ENCODE measurements around the gene TNIK. TPM values are rescaled to one million over a fixed set of nuclear protein-coding genes. Genes with fewer than 3 reads are reported as not detected.

The TNIK gene
- total and polyA plus RNA-seq, 2 of the 13 experiments (the other 11 are each of a cell fraction or from before 2014, with no cell fraction given): 0.15 to 0.22 TPM

DNA sequence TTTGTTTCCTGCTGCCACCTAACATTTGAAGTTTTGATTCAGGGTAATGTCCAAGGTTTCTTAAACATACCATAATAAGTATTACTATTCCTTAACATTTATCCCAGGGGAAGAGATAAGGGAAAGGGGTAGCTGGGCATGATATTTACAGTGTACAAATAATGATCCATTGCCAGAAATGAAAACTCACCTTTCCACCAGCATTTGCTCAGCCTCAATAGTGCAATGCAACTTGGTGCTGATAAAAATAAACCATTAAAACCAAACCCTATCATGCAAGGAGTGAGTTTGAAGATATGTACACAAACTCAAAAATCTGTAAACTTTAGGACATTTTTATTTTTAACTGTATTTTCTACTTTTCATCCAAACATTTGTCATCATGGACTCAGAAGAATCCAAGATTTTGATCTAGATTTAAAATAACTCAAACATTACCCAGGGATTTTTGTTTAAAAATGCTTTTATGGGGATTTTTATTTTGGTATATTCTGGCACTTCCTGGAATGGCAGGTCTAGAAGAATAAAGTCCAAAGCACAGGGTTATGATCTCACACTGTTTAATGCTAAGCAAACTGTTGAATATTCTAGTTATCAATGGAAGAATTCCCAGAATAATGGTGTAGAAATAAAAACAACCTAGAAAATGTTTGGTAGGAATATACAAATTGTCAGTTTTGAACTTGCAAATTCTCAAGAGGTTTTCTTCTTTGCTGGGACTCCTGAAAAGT lies 401.2 kb downstream of the TNIK start:
- H3K27me3 ChIP-seq (ENCODE audit: control insufficient read depth in 1 of 2, insufficient read depth in 2 of 2, low read length in 2 of 2): no peaks in the 10 kb centered on the region
- no peak for DNase-seq (ENCODE audit: low spot score)
- H3K27ac ChIP-seq (ENCODE audit: extremely low read length, insufficient read depth, low read length): no peak overlapping the region
- H3K79me2 ChIP-seq (ENCODE audit: insufficient read depth, low read length): no peaks in the 10 kb centered on the region
- no peak for FAIRE-seq
- H3K9me3 ChIP-seq (ENCODE audit: low read length): no peaks in the 10 kb centered on the region
- in situ Hi-C loops (cut with HindIII; ENCODE audit: extremely low pct_ligation_motif_present, low pct_unique_long_range_greater_than_20kb) (no loop called here), intact Hi-C loops (cut with micrococcal nuclease; ENCODE audit: unreplicated experiment) (loop anchor here (5.0 kb wide), 1 partner anchor 33 kb away; no protein-coding TSS in a partner anchor)
- no peaks in the 10 kb centered on the region for H4K20me1 ChIP-seq (ENCODE audit: insufficient read depth, low read length)
- ChIA-PET POLR2A (no interaction called here), CTCF (ENCODE audit: low intra/inter-chr PET ratio, low total read pairs) (no interaction called here)
- H2AFZ ChIP-seq (ENCODE audit: low read length): no peak overlapping the region
- no peak overlapping the region for H3K4me2 ChIP-seq (ENCODE audit: low read depth, low read length)
- no peak for TF ChIP-seq ATM (IDR thresholded peaks at IDR 0.05; ENCODE audit: borderline replicate concordance)
- TF ChIP-seq HOXA5 (CRISPR knock-in tag; IDR thresholded peaks at IDR 0.05): no peak
- 0 out of 2 replicates have a peak, but pooled peaks have one; percentile 24 for TF ChIP-seq ELF4 (CRISPR knock-in tag; IDR thresholded peaks at IDR 0.05; ENCODE audit: borderline replicate concordance)
- no peak for TF ChIP-seq ZFP36 (IDR thresholded peaks at IDR 0.05; ENCODE audit: borderline replicate concordance, low read depth, low read length, partially characterized antibody)
- no peak for TF ChIP-seq KLF15 (CRISPR knock-in tag; IDR thresholded peaks at IDR 0.05; ENCODE audit: borderline replicate concordance)
- TF ChIP-seq, protein P1, sequence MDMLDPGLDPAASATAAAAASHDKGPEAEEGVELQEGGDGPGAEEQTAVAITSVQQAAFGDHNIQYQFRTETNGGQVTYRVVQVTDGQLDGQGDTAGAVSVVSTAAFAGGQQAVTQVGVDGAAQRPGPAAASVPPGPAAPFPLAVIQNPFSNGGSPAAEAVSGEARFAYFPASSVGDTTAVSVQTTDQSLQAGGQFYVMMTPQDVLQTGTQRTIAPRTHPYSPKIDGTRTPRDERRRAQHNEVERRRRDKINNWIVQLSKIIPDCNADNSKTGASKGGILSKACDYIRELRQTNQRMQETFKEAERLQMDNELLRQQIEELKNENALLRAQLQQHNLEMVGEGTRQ (IDR thresholded peaks at IDR 0.05; ENCODE audit: low read depth, low read length): no peak
- TF ChIP-seq, protein P1 (CRISPR knock-in tag; IDR thresholded peaks at IDR 0.05; ENCODE audit: borderline replicate concordance): no peak
- no peak for ATAC-seq
- no peaks in the 10 kb centered on the region for H3K36me3 ChIP-seq (replicated peaks in 1 of 2; ENCODE audit: control insufficient read depth in 1 of 2, insufficient read depth in 2 of 2, low read length in 2 of 2)
- H3K9ac ChIP-seq (ENCODE audit: insufficient read depth, low read depth, low read length): no peak overlapping the region
- H3K4me1 ChIP-seq (ENCODE audit: insufficient read depth, low read length): peaks cover 64% of the 10 kb centered on the region
- BruUV-seq (replicated peaks): no TSS peak
- no peak overlapping the region for H3K4me3 ChIP-seq (replicated peaks in 1 of 3; ENCODE audit: insufficient read depth in 1 of 3, low read depth in 2 of 3, low read length in 3 of 3)

Data from HepG2 (cell line).